Spleen (tissue), 11 donors: Measurements from ENCODE around the gene NAP1L5. TPM values are rescaled to one million over a fixed set of nuclear protein-coding genes. Genes with fewer than 3 reads are reported as not detected.

ENCODE experiments used
- DNase-seq: peaks from one replicate; pipeline ENCODE4 v3.0.0-alpha.2; 2020
- H3K27ac ChIP-seq, 8 donors: fragments of 200-600 bp; sonication (generic) in 7 of 8; 1 replicate in 4 of 8; 2 replicates in 4 of 8; pipeline versions ENCODE4 v1.5.0 to v1.8.0; 2016 to 2021; ENCODE audit warnings: inconsistent platforms in 4 of 8, mild to moderate bottlenecking in 4 of 8, moderate library complexity in 1 of 8
- H3K27me3 ChIP-seq, 7 donors: fragments of 200-600 bp; sonication (generic) in 6 of 7; replicated peaks in 1 of 7; 1 replicate in 4 of 7; 2 replicates in 3 of 7; pipeline versions ENCODE4 v1.5.0 to v1.8.0; 2016 to 2021; ENCODE audit warnings: inconsistent platforms in 3 of 7, mild to moderate bottlenecking in 1 of 7
- H3K36me3 ChIP-seq, 6 donors: fragments of 200-600 bp; sonication (generic) in 5 of 6; 1 replicate in 4 of 6; 2 replicates in 2 of 6; pipeline versions ENCODE4 v1.5.0 to v1.8.0; 2016 to 2021; ENCODE audit warnings: inconsistent platforms in 2 of 6
- H3K4me1 ChIP-seq, 6 donors: fragments of 200-600 bp; sonication (generic) in 5 of 6; 1 replicate in 3 of 6; 2 replicates in 3 of 6; pipeline versions ENCODE4 v1.5.0 to v1.8.0; 2016 to 2021; ENCODE audit warnings: inconsistent platforms in 3 of 6
- H3K4me3 ChIP-seq, 8 donors: fragments of 200-600 bp; sonication (generic) in 7 of 8; 1 replicate in 4 of 8; 2 replicates in 4 of 8; pipeline versions ENCODE4 v1.5.0 to v1.8.0; 2016 to 2021; ENCODE audit warnings: inconsistent platforms in 4 of 8, mild to moderate bottlenecking in 4 of 8, moderate library complexity in 2 of 8
- H3K9me3 ChIP-seq, 8 donors: fragments of 200-600 bp; sonication (generic) in 7 of 8; 1 replicate in 4 of 8; 2 replicates in 4 of 8; pipeline versions ENCODE4 v1.5.0 to v1.8.0; 2016 to 2021; ENCODE audit warnings: inconsistent platforms in 4 of 8
- POLR2AphosphoS5 ChIP-seq, 3 donors: sonication (generic); formaldehyde crosslinking; IDR thresholded peaks; one replicate each; pipeline ENCODE4 v1.5.1; 2017; ENCODE audit warnings: antibody characterized with exemption in 3 of 3
- WGBS, 5 donors: extraction: QIAGEN DNeasy Blood & Tissue Kit in 3 of 5; methylation state at CpG; one replicate each; pipeline versions ENCODE4 v1.1.5 to v1.1.7; 2013 to 2018; 5-methylcytosine and 5-hydroxymethylcytosine counted together
- intact Hi-C: fragments of 100-400 bp; cut with DNase I; formaldehyde crosslinking; loops from one replicate; pipeline ENCODE4 v1.15.0; 2023; ENCODE audit warnings: low total_unique reads
- polyA plus RNA-seq, 3 donors: library from polyadenylated mRNA; stranded (reverse); fragments of 200-250 nt; gene quantifications; one replicate each; pipeline ENCODE4 v1.2.1, GENCODE V29; 2013
- small RNA-seq, 4 donors: library from RNA; depleted of rRNA; stranded (forward); fragments of <200 nt; gene quantifications; one replicate each; pipeline ENCODE3, GENCODE V24; 2016
- total RNA-seq, 7 donors: library from RNA; depleted of rRNA in 3 of 7; stranded (reverse); fragments of >200 nt in 3 of 7; fragmentation: NEBNext Ultra II Directional in 4 of 7; extraction: Animal tissue kit (Norgen Biotek cat#: 25700) in 4 of 7; gene quantifications; one replicate each; pipeline versions ENCODE4 v1.1.0 to v1.2.1, GENCODE V29; 2016 to 2021
- TF ChIP-seq, protein P1 (sequence below), 11 experiments: fragments of 200-600 bp in 7 of 11; fragments of 450-650 bp in 4 of 11; sonication (generic) in 4 of 11; IDR thresholded peaks in 8 of 11; conservative IDR thresholded peaks in 3 of 11; 1 replicate in 7 of 11; 2 replicates in 4 of 11; pipeline versions ENCODE4 v1.4.0 to v1.8.0; 2016 to 2021; ENCODE audit warnings: antibody characterized with exemption in 11 of 11, inconsistent platforms in 4 of 11, mild to moderate bottlenecking in 1 of 11
- donor health status: healthy with polysubstance abuse.
- donor health status: DM: no; HTN: no; CAD: no; lungs with moderate emphysema.
- donor health status: DM: no; HTN: no; CAD: no.
- donor health status: Bipolar disorder and iron deficiency.
- donor health status: healthy.
- donor health status: DM: no; HTN: no; CAD: no.
- donor health status: DM: yes; HTN: yes; CAD: no.

The NAP1L5 gene
- total and polyA plus RNA-seq, 10 donors = 3.5 to 6.7 (median 4.9) TPM

DNA sequence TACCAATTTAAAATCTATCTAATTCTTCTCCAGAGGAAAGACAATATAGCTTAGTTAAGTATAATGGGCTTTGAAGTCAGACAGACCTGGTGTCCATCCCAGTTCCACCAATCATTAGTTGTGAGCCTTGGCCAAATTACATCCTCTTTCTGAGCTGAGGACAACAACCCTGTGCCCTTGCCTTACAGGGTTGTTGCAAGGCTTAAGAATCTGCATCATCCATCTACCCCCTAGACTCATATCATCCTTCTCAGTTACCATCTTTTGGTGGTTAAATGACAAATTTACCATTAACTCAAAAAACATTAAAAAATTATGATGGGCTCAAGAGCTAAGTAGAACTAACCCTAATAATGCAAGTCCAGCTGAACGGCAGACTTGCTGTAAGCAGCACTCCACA is 51.6 kb downstream of the NAP1L5 start:
- no peak overlapping the region for H3K4me3 ChIP-seq
- peaks cover 0 to 18% (median 9%) of the 10 kb centered on the region in 8 donors for H3K9me3 ChIP-seq
- DNase-seq = no peak
- WGBS, 5 donors = 89 to 100% (median 97%) methylated on average over 1 of the region's 1 CpG
- intact Hi-C loops = no loop called here
- peaks cover 0 to 5% (median 0%) of the 10 kb centered on the region in 6 donors for H3K4me1 ChIP-seq
- TF ChIP-seq, protein P1, sequence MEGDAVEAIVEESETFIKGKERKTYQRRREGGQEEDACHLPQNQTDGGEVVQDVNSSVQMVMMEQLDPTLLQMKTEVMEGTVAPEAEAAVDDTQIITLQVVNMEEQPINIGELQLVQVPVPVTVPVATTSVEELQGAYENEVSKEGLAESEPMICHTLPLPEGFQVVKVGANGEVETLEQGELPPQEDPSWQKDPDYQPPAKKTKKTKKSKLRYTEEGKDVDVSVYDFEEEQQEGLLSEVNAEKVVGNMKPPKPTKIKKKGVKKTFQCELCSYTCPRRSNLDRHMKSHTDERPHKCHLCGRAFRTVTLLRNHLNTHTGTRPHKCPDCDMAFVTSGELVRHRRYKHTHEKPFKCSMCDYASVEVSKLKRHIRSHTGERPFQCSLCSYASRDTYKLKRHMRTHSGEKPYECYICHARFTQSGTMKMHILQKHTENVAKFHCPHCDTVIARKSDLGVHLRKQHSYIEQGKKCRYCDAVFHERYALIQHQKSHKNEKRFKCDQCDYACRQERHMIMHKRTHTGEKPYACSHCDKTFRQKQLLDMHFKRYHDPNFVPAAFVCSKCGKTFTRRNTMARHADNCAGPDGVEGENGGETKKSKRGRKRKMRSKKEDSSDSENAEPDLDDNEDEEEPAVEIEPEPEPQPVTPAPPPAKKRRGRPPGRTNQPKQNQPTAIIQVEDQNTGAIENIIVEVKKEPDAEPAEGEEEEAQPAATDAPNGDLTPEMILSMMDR (IDR thresholded peaks at IDR 0.05 in 8 of 11, conservative IDR thresholded peaks at IDR 0.05 in 3 of 11) = no peak
- TF ChIP-seq POLR2AphosphoS5 (IDR thresholded peaks at IDR 0.05) = no peak
- no peak overlapping the region for H3K27ac ChIP-seq
- peaks cover 0 to 4% (median 0%) of the 10 kb centered on the region in 6 donors for H3K36me3 ChIP-seq
- no peaks in the 10 kb centered on the region for H3K27me3 ChIP-seq

Small RNA genes within 50 kb of the gene (small RNA-seq; reads per million reads assigned to genes)
- gene RF02115 = 0 reads per million in 4 donors
- gene RNU6-33P = 0 to 0.35 (median 0.03) reads per million in 4 donors

Other genes with a start within 250 kb of the NAP1L5 start
- gene HERC5, start 240.7 kb downstream of the NAP1L5 start, total RNA-seq = 10 to 100 TPM in 6 of 7 donors, 1 to 10 TPM in 1; 7.7 to 19.1 (median 11.3) TPM
- gene HERC5, start 240.7 kb downstream of the NAP1L5 start, polyA plus RNA-seq = 1 to 10 TPM; 3.9 to 8.9 (median 5.9) TPM
- 10 to 100 TPM; 48.2 to 87.8 (median 57.4) TPM for gene PYURF, start 174.1 kb downstream of the NAP1L5 start, total RNA-seq
- 100 to 1,000 TPM in 1 of 3 donors, 10 to 100 TPM in 2; 75.0 to 110 (median 96.4) TPM for gene PYURF, start 174.1 kb downstream of the NAP1L5 start, polyA plus RNA-seq
- 10 to 100 TPM; 51.3 to 73.5 (median 69.5) TPM for gene HERC3, start 105.3 kb downstream of the NAP1L5 start, total RNA-seq
- gene HERC3, start 105.3 kb downstream of the NAP1L5 start, polyA plus RNA-seq = 1 to 10 TPM; 4.4 to 8.5 (median 5.8) TPM